Prostate gland (tissue), 2 donors: Measurements from ENCODE around the gene XCR1. TPM values are rescaled to one million over a fixed set of nuclear protein-coding genes. Genes with fewer than 3 reads are reported as not detected.
"Not testable (repeated sequence)": the region's sequence is repeated elsewhere in the genome, so short reads cannot be mapped to it uniquely, and the experiment has no call there.

Source experiments
- DNase-seq: peaks from one replicate; pipeline ENCODE4 v3.0.0-alpha.2; 2019; ENCODE audit warnings: low spot score
- H3K27ac ChIP-seq, 2 donors: fragments of 200-600 bp; sonication (generic); 2 replicates each; pipeline ENCODE4 v1.5.1; 2017 to 2019
- H3K27me3 ChIP-seq: fragments of 200-600 bp; sonication (generic); replicated peaks from 2 replicates; pipeline ENCODE4 v1.5.1; 2019; ENCODE audit not compliant: insufficient read depth
- H3K36me3 ChIP-seq, 2 donors: fragments of 200-600 bp; sonication (generic); 1 replicate in 1 of 2; 2 replicates in 1 of 2; pipeline versions ENCODE4 v1.5.1 to v1.8.1; 2017 to 2019
- H3K4me1 ChIP-seq: fragments of 200-600 bp; sonication (generic); replicated peaks from 2 replicates; pipeline ENCODE4 v1.5.1; 2019
- H3K4me3 ChIP-seq, 2 donors: fragments of 200-600 bp; sonication (generic); 2 replicates each; pipeline ENCODE4 v1.5.1; 2017 to 2019
- H3K9me3 ChIP-seq: fragments of 200-600 bp; sonication (generic); 2 replicates; pipeline ENCODE4 v1.5.1; 2017
- POLR2A ChIP-seq: fragments of 450-650 bp; IDR thresholded peaks from one replicate; pipeline ENCODE4 v1.6.1; 2016; ENCODE audit warnings: antibody characterized with exemption, mild to moderate bottlenecking
- POLR2AphosphoS5 ChIP-seq: sonication (generic); formaldehyde crosslinking; IDR thresholded peaks from one replicate; pipeline ENCODE4 v1.6.1; 2017; ENCODE audit warnings: antibody characterized with exemption
- WGBS: methylation state at CpG from one replicate; pipeline ENCODE4 v1.1.5; 2018; 5-methylcytosine and 5-hydroxymethylcytosine counted together
- intact Hi-C: fragments of 100-400 bp; cut with DNase I; formaldehyde crosslinking; loops from one replicate; pipeline ENCODE4 v1.14.2; 2022
- total RNA-seq, 2 donors: library from RNA; depleted of rRNA; stranded (reverse); fragments of >200 nt; gene quantifications; one replicate each; pipeline ENCODE4 v1.1.0, GENCODE V29; 2016
- TF ChIP-seq, protein P1 (sequence below), 4 experiments: fragments of 200-600 bp in 2 of 4; fragments of 450-650 bp in 2 of 4; sonication (generic) in 2 of 4; IDR thresholded peaks; 1 replicate in 3 of 4; 2 replicates in 1 of 4; pipeline ENCODE4 v1.5.1; 2016 to 2019; ENCODE audit warnings: antibody characterized with exemption in 4 of 4, mild to moderate bottlenecking in 2 of 4, moderate library complexity in 2 of 4

XCR1 gene
- total RNA-seq, 2 donors from 2014 or later = not detected

DNA sequence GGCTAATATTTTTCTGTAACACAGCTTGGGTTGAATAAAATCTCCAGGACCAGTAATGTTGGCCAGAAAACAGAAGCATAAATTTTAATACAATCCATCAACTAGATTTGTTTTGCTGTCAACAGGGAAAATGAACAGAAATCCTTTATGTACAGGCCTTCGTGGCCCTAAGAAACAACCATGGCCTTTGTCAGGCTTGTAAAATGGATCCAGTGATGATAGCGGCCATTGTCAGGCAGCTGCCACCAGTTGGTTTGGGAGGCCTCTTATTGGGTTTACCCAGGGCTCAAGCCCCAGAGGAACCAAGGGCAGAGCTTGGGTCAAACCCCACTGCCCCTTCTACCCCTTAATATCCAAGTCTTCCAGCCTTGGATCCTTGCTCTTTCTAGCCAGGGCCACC lies 26.1 kb downstream of the XCR1 start:
- 84% methylated on average over 2 of the region's 2 CpGs for WGBS
- TF ChIP-seq, protein P1, sequence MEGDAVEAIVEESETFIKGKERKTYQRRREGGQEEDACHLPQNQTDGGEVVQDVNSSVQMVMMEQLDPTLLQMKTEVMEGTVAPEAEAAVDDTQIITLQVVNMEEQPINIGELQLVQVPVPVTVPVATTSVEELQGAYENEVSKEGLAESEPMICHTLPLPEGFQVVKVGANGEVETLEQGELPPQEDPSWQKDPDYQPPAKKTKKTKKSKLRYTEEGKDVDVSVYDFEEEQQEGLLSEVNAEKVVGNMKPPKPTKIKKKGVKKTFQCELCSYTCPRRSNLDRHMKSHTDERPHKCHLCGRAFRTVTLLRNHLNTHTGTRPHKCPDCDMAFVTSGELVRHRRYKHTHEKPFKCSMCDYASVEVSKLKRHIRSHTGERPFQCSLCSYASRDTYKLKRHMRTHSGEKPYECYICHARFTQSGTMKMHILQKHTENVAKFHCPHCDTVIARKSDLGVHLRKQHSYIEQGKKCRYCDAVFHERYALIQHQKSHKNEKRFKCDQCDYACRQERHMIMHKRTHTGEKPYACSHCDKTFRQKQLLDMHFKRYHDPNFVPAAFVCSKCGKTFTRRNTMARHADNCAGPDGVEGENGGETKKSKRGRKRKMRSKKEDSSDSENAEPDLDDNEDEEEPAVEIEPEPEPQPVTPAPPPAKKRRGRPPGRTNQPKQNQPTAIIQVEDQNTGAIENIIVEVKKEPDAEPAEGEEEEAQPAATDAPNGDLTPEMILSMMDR (IDR thresholded peaks at IDR 0.05) = no peak
- no peak for TF ChIP-seq POLR2A
- no peak for TF ChIP-seq POLR2AphosphoS5
- intact Hi-C loops = no loop called here
- Histone ChIP-seq H3K27me3 (no peaks in the 10 kb centered on the region), H3K4me3 (no peak overlapping the region), H3K27ac (no peak overlapping the region), H3K36me3 (no peaks in the 10 kb centered on the region), H3K9me3 (no peaks in the 10 kb centered on the region), H3K4me1 (no peaks in the 10 kb centered on the region)
- no peak for DNase-seq

GRCh38 chr3:45997942-45998341 lies 29.3 kb downstream of the XCR1 start:
- Histone ChIP-seq H3K27ac (no peak overlapping the region), H3K4me3 (no peak overlapping the region), H3K9me3 (no peaks in the 10 kb centered on the region), H3K27me3 (no peaks in the 10 kb centered on the region), H3K36me3 (no peaks in the 10 kb centered on the region), H3K4me1 (peaks cover 7% of the 10 kb centered on the region)
- intact Hi-C loops = loop anchor here (5.0 to 10.0 kb wide), 2 partner anchors 56 to 77 kb away; partner anchors contain the start of gene CXCR6
- TF ChIP-seq POLR2A (no peak), POLR2AphosphoS5 (no peak)
- TF ChIP-seq, protein P1 (IDR thresholded peaks at IDR 0.05) = no peak
- WGBS = 61% methylated on average over 2 of the region's 2 CpGs
- DNase-seq = no peak

DNA sequence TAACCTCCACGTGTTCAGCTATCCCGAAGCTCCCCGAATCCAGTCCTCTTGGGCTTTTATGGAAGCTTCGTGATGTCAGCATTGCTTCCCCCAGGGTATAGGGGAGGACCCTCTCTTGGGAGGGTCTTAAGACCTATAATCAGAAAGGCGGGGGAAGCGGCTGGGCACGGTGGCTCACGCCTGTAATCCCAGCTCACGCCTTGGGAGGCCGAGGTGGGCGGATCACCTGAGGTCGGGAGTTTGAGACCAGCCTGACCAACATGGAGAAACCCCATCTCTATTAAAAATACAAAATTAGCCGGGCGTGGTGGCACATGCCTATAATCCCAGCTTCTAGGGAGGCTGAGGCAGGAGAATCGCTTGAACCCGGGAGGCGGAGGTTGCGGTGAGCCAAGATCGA lies 29.8 kb downstream of the XCR1 start:
- intact Hi-C loops = loop anchor here (5.0 to 10.0 kb wide), 2 partner anchors 55 to 77 kb away; partner anchors contain the start of gene CXCR6
- not testable (repeated sequence) for H3K9me3 ChIP-seq, H3K4me3 ChIP-seq, DNase-seq, H3K27me3 ChIP-seq, H3K4me1 ChIP-seq, H3K36me3 ChIP-seq, H3K27ac ChIP-seq
- 95% methylated on average over 19 of the region's 19 CpGs for WGBS

DNA sequence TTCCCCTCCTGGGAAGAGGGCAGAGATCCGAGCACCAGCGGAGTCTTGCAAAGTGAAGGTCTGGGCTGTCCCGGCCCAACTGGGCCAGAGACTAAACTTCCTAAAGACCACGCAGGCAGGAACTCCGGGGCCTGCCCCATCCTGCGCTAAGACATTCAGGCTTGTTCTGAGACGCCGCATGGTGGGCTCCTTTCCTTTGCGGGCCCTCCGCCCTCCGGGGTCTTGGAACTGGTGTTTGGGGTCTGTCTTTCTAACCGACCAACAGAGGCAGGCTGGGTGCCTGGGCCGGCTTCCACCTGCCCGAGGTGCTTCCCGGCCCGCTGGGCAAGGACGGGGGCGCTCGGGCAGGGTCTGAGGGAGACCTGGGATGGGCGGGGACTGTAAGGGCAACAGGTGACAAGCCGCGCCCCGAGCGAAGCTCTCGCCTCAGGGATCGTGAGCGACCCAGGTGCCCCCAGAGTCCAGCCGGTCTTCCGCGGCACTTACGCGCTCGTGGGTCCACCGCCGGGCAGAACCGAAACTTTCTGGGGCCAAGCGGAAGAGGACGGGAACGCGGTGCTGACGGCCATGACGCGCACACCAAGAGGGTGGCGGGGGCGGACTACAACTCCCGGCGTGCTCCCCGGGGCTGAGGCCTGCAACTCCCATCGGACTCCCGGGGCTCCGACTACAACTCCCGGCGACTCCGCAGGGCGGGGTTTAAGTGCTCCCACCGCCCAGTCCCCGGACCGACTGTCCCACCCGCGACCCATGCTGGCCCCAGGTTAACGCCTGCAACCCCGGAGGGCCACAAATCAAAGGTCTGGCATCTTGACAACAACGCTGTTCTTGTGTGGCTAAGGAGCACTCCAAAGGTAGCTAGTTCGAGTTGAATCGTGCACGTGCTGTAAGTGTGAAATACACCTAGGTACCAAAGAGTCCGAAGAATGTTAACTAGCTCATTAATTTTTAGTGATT lies 31.8 kb downstream of the XCR1 start, which contains the start of gene FYCO1:
FYCO1 (minus strand) TSS at position 589 of the 957 bp plus-strand sequence. CDS start 10,914 bp downstream, outside the sequence.
- Histone ChIP-seq H3K9me3 (no peaks in the 10 kb centered on the region), H3K27ac (peak within 1 kb of the TSS; percentile 83 to 89), H3K36me3 (no peaks in the 10 kb centered on the region), H3K27me3 (no peaks in the 10 kb centered on the region), H3K4me3 (peak within 1 kb of the TSS; percentile 67 to 85), H3K4me1 (peaks cover 11% of the 10 kb centered on the region)
- 2% methylated on average over 58 of the region's 67 CpGs for WGBS
- intact Hi-C loops = loop anchor here (5.0 to 10.0 kb wide), 2 partner anchors 53 to 79 kb away; partner anchors contain the start of gene CXCR6
- peak; percentile 93 for DNase-seq
- TF ChIP-seq POLR2AphosphoS5 = peak; percentile 80
- TF ChIP-seq POLR2A = peak; percentile 71
- TF ChIP-seq, protein P1 (IDR thresholded peaks at IDR 0.05) = peak in 1 of 4 experiments; percentile 14

DNA sequence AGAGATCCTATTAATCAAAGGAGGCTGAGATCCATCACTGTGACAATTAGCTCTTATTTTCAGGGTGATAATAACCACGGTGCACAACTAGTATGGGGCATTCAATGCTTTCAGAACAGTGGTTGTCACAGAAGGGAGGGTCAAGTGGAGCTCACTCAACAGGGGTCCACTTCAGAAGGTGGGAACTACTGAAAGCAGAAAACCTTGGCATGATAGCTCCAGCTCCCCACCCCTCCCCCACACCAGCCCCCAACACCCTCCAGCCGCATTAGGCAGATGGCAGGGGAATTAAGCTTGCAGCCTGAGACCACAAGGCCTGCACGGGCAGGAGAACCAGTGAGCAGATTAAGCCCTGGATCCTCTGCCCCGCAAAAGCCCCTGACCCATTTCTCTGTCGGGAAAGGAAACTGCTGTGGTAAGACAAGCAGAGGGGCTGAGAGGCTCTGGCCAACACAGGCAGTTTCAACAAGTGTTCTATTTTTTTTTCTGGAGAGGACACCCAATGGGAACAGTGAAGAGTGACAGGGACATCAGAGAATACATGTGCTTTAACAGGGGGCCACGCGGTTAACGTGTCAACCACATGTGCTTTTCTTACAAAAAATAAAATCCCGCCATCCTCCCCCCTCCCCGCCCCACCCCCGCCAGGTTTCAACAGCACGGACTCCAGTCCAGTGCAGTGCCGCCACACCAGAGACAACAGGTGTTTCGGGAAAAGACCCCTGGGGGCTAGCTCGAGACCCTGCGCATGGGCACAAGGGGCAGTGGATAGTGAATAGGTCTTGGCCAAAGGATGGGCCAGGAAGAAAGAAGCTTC lies 32.7 kb downstream of the XCR1 start:
- intact Hi-C loops = loop anchor here (5.0 to 10.0 kb wide), 2 partner anchors 52 to 80 kb away; partner anchors contain the start of gene CXCR6
- H3K27me3 ChIP-seq = no peaks in the 10 kb centered on the region
- TF ChIP-seq, protein P1 (IDR thresholded peaks at IDR 0.05) = no peak
- TF ChIP-seq POLR2A = no peak
- no peak for TF ChIP-seq POLR2AphosphoS5
- peak overlapping the region; percentile 67 to 85 for H3K4me3 ChIP-seq
- DNase-seq = no peak
- peak overlapping the region; percentile 83 to 89 for H3K27ac ChIP-seq
- no peaks in the 10 kb centered on the region for H3K9me3 ChIP-seq
- WGBS = 15% methylated on average over 16 of the region's 16 CpGs
- H3K36me3 ChIP-seq = no peaks in the 10 kb centered on the region
- peaks cover 11% of the 10 kb centered on the region for H3K4me1 ChIP-seq
